ENCODE results near the gene ADGRA3. TPM values are rescaled to one million over a fixed set of nuclear protein-coding genes. Genes with fewer than 3 reads are reported as not detected.

Gene ADGRA3
- polyA plus RNA-seq, 2 donors, result 4.3 to 4.8 TPM

- H3K4me3 ChIP-seq (ENCODE audit: low read depth in 1 of 2, low read length in 2 of 2), result no peak overlapping the region
- H3K27me3 ChIP-seq (ENCODE audit: control insufficient read depth in 1 of 2, insufficient read depth in 2 of 2, low read length in 2 of 2), result no peaks in the 10 kb centered on the region
- 61 to 68% methylated on average over 6 of the region's 6 CpGs for WGBS, 2 donors
- H3K9me3 ChIP-seq (ENCODE audit: control insufficient read depth in 2 of 2, insufficient read depth in 1 of 2, low read depth in 1 of 2, low read length in 1 of 2), result no peaks in the 10 kb centered on the region
- no peaks in the 10 kb centered on the region for H3K4me1 ChIP-seq (ENCODE audit: control insufficient read depth in 2 of 2, insufficient read depth in 2 of 2, low read length in 1 of 2)
- peak overlapping the region in 1 of 2 donors; percentile 47 for H3K27ac ChIP-seq (ENCODE audit: low read depth in 2 of 2, low read length in 1 of 2)
- H3K36me3 ChIP-seq (ENCODE audit: control insufficient read depth in 2 of 2, insufficient read depth in 2 of 2, low read length in 1 of 2), result no peaks in the 10 kb centered on the region
Measured at GRCh38 chr4:22500831-22501714, 14.8 kb downstream of the ADGRA3 start.

DNA sequence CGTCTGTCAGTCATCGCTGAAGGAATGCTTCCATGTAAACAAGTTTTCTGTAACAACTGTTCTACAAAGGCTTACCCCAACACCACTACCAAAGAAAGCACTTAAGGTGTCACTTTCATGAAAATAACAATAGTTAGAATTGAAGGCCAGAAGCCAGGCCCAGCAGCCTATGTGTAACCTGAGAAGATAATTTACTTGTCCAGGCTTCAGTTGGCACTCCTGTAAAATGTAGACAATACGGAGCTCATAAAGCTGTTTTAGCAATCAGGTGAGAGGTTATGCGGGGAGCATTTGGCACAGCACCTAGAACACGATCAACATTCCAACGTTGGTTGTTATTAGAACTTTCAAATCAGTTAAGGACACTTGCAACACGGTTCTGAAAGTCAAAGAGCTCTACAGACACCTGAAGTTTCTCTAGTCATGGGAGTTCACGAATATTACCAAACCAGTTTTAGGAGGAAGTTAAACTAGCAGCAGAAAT lies 15.7 kb downstream of the ADGRA3 start:
- Histone ChIP-seq H3K36me3 (ENCODE audit: control insufficient read depth in 2 of 2, insufficient read depth in 2 of 2, low read length in 1 of 2) (no peaks in the 10 kb centered on the region), H3K4me1 (ENCODE audit: control insufficient read depth in 2 of 2, insufficient read depth in 2 of 2, low read length in 1 of 2) (no peaks in the 10 kb centered on the region), H3K4me3 (ENCODE audit: low read depth in 1 of 2, low read length in 2 of 2) (no peak overlapping the region), H3K9me3 (ENCODE audit: control insufficient read depth in 2 of 2, insufficient read depth in 1 of 2, low read depth in 1 of 2, low read length in 1 of 2) (no peaks in the 10 kb centered on the region), H3K27ac (ENCODE audit: low read depth in 2 of 2, low read length in 1 of 2) (peak overlapping the region; percentile 29 to 48), H3K27me3 (ENCODE audit: control insufficient read depth in 1 of 2, insufficient read depth in 2 of 2, low read length in 2 of 2) (no peaks in the 10 kb centered on the region)
- 54 to 56% methylated on average over 8 of the region's 8 CpGs for WGBS, 2 donors

GRCh38 chr4:22498866-22499265 lies 17.0 kb downstream of the ADGRA3 start:
- Histone ChIP-seq H3K4me3 (ENCODE audit: low read depth in 1 of 2, low read length in 2 of 2) (no peak overlapping the region), H3K9me3 (ENCODE audit: control insufficient read depth in 2 of 2, insufficient read depth in 1 of 2, low read depth in 1 of 2, low read length in 1 of 2) (no peaks in the 10 kb centered on the region), H3K27me3 (ENCODE audit: control insufficient read depth in 1 of 2, insufficient read depth in 2 of 2, low read length in 2 of 2) (no peaks in the 10 kb centered on the region), H3K36me3 (ENCODE audit: control insufficient read depth in 2 of 2, insufficient read depth in 2 of 2, low read length in 1 of 2) (no peaks in the 10 kb centered on the region), H3K27ac (ENCODE audit: low read depth in 2 of 2, low read length in 1 of 2) (no peak overlapping the region), H3K4me1 (ENCODE audit: control insufficient read depth in 2 of 2, insufficient read depth in 2 of 2, low read length in 1 of 2) (no peaks in the 10 kb centered on the region)
- 52 to 71% methylated on average over 6 of the region's 6 CpGs for WGBS, 2 donors

- 81 to 85% methylated on average over 6 of the region's 6 CpGs for WGBS, 2 donors
- Histone ChIP-seq H3K36me3 (ENCODE audit: control insufficient read depth in 2 of 2, insufficient read depth in 2 of 2, low read length in 1 of 2) (no peaks in the 10 kb centered on the region), H3K4me3 (ENCODE audit: low read depth in 1 of 2, low read length in 2 of 2) (no peak overlapping the region), H3K4me1 (ENCODE audit: control insufficient read depth in 2 of 2, insufficient read depth in 2 of 2, low read length in 1 of 2) (no peaks in the 10 kb centered on the region), H3K27me3 (ENCODE audit: control insufficient read depth in 1 of 2, insufficient read depth in 2 of 2, low read length in 2 of 2) (no peaks in the 10 kb centered on the region), H3K9me3 (ENCODE audit: control insufficient read depth in 2 of 2, insufficient read depth in 1 of 2, low read depth in 1 of 2, low read length in 1 of 2) (no peaks in the 10 kb centered on the region), H3K27ac (ENCODE audit: low read depth in 2 of 2, low read length in 1 of 2) (no peak overlapping the region)
Measured at GRCh38 chr4:22496165-22496813, 19.6 kb downstream of the ADGRA3 start.

- Histone ChIP-seq H3K27me3 (ENCODE audit: control insufficient read depth in 1 of 2, insufficient read depth in 2 of 2, low read length in 2 of 2) (no peaks in the 10 kb centered on the region), H3K36me3 (ENCODE audit: control insufficient read depth in 2 of 2, insufficient read depth in 2 of 2, low read length in 1 of 2) (no peaks in the 10 kb centered on the region), H3K27ac (ENCODE audit: low read depth in 2 of 2, low read length in 1 of 2) (no peak overlapping the region), H3K4me3 (ENCODE audit: low read depth in 1 of 2, low read length in 2 of 2) (no peak overlapping the region), H3K9me3 (ENCODE audit: control insufficient read depth in 2 of 2, insufficient read depth in 1 of 2, low read depth in 1 of 2, low read length in 1 of 2) (no peaks in the 10 kb centered on the region), H3K4me1 (ENCODE audit: control insufficient read depth in 2 of 2, insufficient read depth in 2 of 2, low read length in 1 of 2) (no peaks in the 10 kb centered on the region)
- WGBS, 2 donors, result 71 to 80% methylated on average over 5 of the region's 5 CpGs
Measured at GRCh38 chr4:22493523-22493922, 22.3 kb downstream of the ADGRA3 start.

DNA sequence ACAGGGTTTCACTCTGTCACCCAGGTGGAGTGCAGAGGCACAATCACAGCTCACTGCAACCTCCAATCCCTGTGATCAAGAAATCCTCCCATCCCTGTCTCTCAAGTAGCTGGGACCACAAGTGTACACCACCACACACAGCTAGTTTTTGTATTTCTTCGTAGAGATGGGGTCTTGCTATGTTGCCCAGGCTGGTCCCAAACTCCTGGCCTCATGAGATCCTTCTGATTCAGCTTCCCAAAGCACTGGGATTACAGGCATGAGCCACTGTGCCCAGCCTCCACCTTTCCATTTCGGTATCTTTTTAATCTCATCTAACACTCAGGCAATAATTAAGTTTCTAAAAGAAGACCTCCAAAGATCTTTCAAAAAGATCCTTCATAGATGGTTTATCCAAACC lies 22.9 kb downstream of the ADGRA3 start:
- Histone ChIP-seq H3K36me3 (ENCODE audit: control insufficient read depth in 2 of 2, insufficient read depth in 2 of 2, low read length in 1 of 2) (no peaks in the 10 kb centered on the region), H3K27ac (ENCODE audit: low read depth in 2 of 2, low read length in 1 of 2) (no peak overlapping the region), H3K27me3 (ENCODE audit: control insufficient read depth in 1 of 2, insufficient read depth in 2 of 2, low read length in 2 of 2) (no peaks in the 10 kb centered on the region), H3K9me3 (ENCODE audit: control insufficient read depth in 2 of 2, insufficient read depth in 1 of 2, low read depth in 1 of 2, low read length in 1 of 2) (no peaks in the 10 kb centered on the region), H3K4me3 (ENCODE audit: low read depth in 1 of 2, low read length in 2 of 2) (no peak overlapping the region), H3K4me1 (ENCODE audit: control insufficient read depth in 2 of 2, insufficient read depth in 2 of 2, low read length in 1 of 2) (no peaks in the 10 kb centered on the region)
- 91 to 94% methylated on average over 2 of the region's 2 CpGs for WGBS, 2 donors

DNA sequence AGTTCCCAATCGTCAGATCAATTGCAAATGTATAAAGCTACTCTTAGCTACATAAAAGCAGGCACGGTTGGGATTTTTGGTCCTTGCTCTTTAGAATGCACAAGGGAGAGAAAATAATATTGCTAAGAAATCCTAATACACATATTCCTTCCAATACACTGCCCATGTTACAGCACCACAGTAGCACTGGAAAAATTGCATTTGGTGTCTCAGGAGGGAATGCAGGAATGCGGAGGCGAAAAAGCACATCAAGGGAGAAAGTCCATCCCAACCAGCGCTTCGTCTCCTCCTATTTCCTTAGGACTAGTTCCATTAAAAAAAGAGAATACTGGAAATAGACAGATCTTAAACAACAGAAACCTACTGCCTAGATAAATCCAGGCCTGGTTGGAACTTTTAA lies 23.9 kb downstream of the ADGRA3 start:
- Histone ChIP-seq H3K9me3 (ENCODE audit: control insufficient read depth in 2 of 2, insufficient read depth in 1 of 2, low read depth in 1 of 2, low read length in 1 of 2) (no peaks in the 10 kb centered on the region), H3K4me1 (ENCODE audit: control insufficient read depth in 2 of 2, insufficient read depth in 2 of 2, low read length in 1 of 2) (no peaks in the 10 kb centered on the region), H3K36me3 (ENCODE audit: control insufficient read depth in 2 of 2, insufficient read depth in 2 of 2, low read length in 1 of 2) (no peaks in the 10 kb centered on the region), H3K27me3 (ENCODE audit: control insufficient read depth in 1 of 2, insufficient read depth in 2 of 2, low read length in 2 of 2) (no peaks in the 10 kb centered on the region), H3K4me3 (ENCODE audit: low read depth in 1 of 2, low read length in 2 of 2) (no peak overlapping the region), H3K27ac (ENCODE audit: low read depth in 2 of 2, low read length in 1 of 2) (no peak overlapping the region)
- WGBS, 2 donors, result 87 to 95% methylated on average over 6 of the region's 6 CpGs

DNA sequence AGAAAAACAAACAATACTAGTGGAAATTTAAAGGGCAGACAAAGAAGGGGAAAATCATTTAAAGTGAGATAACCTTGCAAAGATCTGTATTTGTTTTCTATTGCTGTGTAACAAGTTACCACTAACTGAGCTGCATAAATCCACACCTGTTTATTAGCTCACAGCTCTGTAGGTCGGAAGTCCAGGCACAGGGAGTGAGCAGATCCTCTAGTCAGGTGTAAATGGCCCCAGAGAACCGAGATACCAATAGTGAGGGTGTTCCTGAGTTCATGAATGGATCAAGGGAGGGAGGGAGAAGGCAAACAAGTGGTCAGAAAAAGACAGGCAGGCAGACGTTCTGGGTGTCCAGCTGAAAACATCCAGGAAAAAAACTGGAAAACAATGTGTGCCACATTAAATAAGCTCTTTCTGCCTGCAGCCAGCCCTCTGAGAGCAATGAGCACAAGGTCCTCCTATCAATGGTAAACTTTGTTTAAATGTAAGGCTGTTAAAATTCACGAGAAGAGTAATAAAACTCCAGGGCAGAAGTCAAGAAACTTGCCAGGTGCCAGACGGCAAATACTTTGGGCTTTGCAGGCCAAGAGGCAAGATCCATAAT lies 25.0 kb downstream of the ADGRA3 start:
- H3K4me3 ChIP-seq (ENCODE audit: low read depth in 1 of 2, low read length in 2 of 2), result no peak overlapping the region
- no peak overlapping the region for H3K27ac ChIP-seq (ENCODE audit: low read depth in 2 of 2, low read length in 1 of 2)
- H3K27me3 ChIP-seq (ENCODE audit: control insufficient read depth in 1 of 2, insufficient read depth in 2 of 2, low read length in 2 of 2), result no peaks in the 10 kb centered on the region
- H3K9me3 ChIP-seq (ENCODE audit: control insufficient read depth in 2 of 2, insufficient read depth in 1 of 2, low read depth in 1 of 2, low read length in 1 of 2), result no peaks in the 10 kb centered on the region
- no peaks in the 10 kb centered on the region for H3K4me1 ChIP-seq (ENCODE audit: control insufficient read depth in 2 of 2, insufficient read depth in 2 of 2, low read length in 1 of 2)
- no peaks in the 10 kb centered on the region for H3K36me3 ChIP-seq (ENCODE audit: control insufficient read depth in 2 of 2, insufficient read depth in 2 of 2, low read length in 1 of 2)
- WGBS, 2 donors, result 59 to 76% methylated on average over 5 of the region's 5 CpGs

DNA sequence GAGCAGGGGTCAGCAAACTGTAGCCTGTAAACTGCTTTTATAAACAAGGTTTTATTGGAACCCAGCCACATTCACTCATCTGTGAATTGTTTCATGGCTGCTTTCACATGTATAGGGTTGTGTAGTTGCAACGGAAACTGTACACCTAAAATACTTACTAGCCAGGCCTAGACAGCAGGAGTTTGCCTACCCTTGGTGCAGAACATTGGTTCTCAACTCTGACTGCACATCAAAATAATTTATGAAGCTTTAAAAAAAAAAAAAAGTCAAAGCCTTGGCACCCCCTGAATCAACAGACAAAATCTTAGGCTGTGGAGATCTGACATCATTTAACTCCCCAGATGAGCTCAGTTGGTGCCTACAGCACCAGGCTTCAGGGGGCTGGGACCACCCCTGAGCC lies 27.8 kb downstream of the ADGRA3 start:
- Histone ChIP-seq H3K9me3 (ENCODE audit: control insufficient read depth in 2 of 2, insufficient read depth in 1 of 2, low read depth in 1 of 2, low read length in 1 of 2) (no peaks in the 10 kb centered on the region), H3K36me3 (ENCODE audit: control insufficient read depth in 2 of 2, insufficient read depth in 2 of 2, low read length in 1 of 2) (no peaks in the 10 kb centered on the region), H3K4me3 (ENCODE audit: low read depth in 1 of 2, low read length in 2 of 2) (no peak overlapping the region), H3K27ac (ENCODE audit: low read depth in 2 of 2, low read length in 1 of 2) (no peak overlapping the region), H3K4me1 (ENCODE audit: control insufficient read depth in 2 of 2, insufficient read depth in 2 of 2, low read length in 1 of 2) (peaks cover 0 to 2% of the 10 kb centered on the region in 2 donors), H3K27me3 (ENCODE audit: control insufficient read depth in 1 of 2, insufficient read depth in 2 of 2, low read length in 2 of 2) (no peaks in the 10 kb centered on the region)
- 60 to 77% methylated on average over 1 of the region's 1 CpG for WGBS, 2 donors
